Occipital lobe (tissue), 2 donors: ENCODE measurements around the gene CERS6. TPM values are rescaled to one million over a fixed set of nuclear protein-coding genes. Genes with fewer than 3 reads are reported as not detected.

Source experiments
- DNase-seq: peaks from one replicate; lab custom pipeline; 2025; lab: John Stamatoyannopoulos, UW
- total RNA-seq: library from RNA; depleted of rRNA; stranded (reverse); fragments of >200 nt; gene quantifications from one replicate; pipeline ENCODE4 v1.2.3, GENCODE V29; 2014

The CERS6 gene
- total RNA-seq, 1 donor from 2014 or later, result 146 TPM

DNA sequence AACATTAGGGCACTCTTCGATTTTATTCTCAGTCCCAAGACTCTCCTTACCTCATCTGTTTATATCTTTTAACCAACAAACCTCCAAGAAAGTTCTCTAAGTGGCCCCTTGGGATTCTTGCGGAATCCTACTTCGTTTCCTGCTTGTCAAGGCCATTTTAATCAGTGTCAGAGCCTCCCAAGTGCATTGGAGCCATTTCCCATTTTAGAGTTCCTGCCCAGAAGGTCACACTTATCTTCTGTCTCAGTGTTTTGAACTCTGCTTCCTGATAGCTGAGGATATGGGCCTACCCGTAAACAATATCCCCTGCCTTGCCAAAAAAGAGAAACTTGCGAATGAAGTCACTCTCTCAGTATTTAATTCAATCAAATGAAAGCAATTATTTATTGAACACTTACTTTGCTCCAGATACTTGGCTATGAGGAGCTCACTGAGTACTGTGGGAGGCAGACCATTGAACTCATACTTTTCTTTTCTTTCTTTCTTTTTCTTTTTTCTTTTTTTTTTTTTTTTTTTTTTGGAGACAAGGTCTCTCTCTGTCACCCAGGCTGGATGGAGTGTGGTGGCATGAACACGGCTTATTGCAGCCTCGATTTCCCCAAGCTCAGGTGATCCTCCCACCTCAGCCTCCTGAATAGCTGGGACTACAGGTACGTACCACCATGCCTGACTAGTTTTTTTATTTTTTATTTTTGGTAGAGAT lies 340.7 kb downstream of the CERS6 start:
- DNase-seq, result no peak

DNA sequence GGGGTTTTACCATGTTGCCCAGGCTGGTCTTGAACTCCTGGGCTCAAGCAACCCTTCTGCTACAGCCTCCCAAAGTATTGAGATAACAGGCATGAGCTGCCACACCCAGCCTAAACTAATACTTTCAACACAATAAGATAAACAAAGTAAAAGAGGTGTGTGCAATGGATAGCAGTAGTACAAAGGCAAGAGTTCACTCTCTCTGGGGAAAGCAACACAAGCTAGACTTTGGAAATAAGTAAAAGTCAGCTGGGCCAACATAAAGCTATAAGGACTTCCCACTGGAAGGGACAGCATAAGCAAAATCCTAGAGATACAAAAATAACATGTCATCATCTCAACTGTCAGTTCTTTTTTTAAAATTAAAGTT lies 341.2 kb downstream of the CERS6 start:
- DNase-seq, result no peak

DNA sequence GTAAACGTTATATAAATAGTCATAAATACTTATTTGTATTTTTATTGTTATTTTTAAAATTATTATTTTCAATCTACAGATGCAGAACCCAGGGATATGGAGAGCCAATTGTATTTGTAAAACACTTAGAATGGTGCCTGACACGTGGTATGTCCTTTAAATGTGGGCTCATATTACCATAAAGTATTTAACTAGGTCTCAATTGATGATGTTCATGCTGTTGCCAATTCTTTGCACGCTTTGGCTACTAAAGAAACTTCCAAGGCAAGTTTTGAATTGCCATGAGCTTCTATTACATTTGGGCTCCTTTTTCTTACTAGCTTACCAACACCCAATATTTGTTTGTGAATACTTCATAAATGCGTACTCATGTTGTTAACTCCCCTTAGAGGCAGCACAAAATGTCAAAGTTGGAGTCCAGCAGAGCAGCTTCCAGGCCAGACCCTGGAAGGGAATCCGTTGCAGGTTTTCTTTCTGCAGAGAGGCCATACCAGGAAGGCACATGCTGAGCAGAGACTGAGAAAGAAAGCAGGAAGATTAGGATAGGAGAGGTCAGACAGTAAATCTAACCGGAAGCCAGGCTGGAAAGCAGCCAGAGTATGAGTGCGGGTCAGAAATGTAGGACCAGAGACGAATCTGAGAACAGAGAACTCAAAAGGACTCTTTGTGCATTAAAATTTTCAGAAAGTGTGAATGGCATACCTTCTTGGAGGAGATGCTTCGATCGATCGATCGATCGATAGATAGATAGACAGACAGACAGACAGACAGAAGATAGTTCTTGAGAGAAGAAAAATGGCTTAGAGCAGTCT lies 342.2 kb downstream of the CERS6 start:
- no peak for DNase-seq

DNA sequence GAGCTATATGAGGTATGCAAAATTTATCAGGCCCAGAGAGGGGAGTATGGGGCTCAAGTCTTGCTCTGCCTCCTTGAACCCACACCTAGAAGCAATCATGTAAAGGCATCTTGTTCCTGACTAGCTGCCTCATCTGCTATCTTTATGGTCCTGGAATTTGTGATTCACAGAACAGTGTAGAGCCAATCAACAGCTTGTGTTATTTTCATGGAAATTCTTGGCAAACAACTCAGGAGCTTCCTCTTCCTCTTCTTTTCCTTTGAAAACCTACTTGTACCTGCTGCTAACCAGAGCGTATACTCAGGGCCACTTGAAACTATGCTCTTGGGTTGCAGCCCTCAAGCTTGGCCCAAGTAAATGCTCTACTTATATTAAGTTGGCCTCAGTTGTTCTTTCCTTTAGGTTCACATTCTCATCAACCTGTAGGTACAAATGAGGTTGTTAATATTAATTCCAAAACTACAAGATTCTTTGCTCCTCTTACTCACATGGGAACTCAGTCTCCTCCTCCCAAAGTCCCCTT lies 342.9 kb downstream of the CERS6 start:
- DNase-seq, result no peak

DNA sequence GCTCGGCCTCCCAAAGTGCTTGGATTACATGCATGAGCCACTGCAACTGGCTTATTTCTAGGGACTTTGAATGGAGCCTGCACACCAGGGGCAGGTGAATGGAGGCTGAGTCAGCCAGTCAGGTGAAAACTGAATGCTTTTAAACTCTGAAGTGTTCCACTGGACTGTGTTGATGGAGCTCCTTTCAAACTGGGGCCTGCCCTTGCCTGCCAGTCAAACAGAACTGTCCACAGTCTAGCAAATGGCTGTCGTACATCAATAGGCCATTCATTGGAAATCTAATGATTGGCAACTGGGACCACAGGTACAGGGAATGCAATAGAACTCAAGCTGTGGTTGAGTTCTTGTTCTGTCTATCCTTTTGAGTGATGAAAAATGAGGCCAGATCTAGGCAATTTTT lies 345.4 kb downstream of the CERS6 start:
- DNase-seq, result no peak

DNA sequence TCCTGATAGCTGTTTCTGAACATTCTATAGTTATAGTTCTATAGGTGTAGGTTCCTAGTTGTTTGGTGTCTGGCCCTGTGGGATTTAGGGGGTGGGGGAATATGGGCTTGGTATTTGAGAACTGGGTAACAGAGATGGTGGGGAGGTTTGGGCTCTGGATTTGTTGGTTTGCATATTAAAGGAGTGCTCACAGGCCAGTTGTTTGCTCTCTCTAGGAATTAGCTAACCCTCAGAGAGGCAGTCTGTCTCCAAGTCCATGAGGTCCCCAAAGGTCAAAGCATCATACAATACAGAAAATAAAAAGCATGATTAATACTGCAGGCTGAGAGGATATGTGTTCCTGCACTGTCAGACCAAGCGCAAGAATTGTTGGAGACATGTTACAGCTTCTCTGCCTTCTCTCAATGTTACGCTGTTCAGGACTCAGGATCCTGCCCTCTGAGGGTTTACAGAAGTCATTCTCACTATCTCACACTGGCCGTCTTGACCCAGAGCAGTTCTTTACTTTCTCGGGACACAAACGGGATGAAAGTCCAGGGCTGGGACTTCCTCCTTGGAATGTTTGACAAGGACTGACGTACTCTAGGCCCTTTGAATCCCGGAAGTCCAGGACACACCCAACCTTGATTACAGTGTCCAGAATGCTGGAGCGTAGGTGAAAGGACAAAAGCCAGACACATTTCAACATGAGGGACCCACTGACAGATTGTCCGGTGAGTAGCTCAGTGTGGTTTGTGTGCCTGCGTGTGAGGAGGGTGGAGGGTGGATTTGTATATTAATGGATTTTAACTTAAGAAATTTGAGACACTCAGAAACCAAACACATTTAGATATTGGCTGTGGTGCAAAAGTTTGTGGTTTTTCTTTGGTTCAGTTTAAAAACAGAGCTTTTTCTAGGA lies 346.1 kb downstream of the CERS6 start, which contains the start of gene NOSTRIN:
NOSTRIN (plus strand) TSS at position 677 of the 898 bp plus-strand sequence; CDS start at position 687, 10 bp downstream.
- no peak for DNase-seq

DNA sequence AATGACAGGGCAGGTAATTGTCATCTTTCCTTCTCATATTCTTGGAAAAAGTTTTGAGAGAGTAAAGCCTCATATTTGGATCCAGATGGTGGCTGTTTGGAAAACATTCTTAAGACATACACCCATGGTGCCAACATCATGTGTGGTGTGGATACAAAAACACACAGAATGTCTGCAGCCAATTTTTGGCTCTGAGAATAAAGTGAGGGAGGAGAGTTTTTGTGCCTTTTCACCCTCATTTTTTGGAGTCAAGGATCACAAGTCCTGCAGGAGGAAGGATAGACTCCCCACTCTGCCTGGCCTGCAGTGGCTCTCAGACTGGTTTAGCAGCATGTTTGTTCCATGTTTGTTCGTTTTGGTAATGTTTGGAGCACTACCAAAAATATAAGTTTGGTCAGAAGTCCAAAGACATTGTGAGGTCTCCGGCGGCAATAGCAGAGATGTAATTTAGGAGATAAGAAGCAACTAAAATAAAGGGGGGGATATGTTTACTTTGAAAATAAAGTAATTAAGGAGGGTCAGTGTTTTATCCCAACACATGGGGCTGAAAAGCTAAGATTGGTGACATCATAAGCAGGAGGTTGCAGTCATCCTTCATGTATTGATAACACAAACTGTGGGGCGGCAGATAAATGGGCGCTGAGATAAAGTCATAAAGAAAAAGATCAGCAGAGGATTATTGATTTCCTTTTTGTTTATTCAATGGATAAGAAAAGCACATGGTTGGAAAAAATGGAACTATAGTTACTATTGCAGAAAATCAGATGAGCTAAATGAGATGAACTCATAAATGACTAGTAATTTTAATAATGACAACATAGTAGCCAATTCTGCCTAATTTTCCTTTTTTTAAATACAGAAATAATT lies 347.0 kb downstream of the CERS6 start:
- no peak for DNase-seq

DNA sequence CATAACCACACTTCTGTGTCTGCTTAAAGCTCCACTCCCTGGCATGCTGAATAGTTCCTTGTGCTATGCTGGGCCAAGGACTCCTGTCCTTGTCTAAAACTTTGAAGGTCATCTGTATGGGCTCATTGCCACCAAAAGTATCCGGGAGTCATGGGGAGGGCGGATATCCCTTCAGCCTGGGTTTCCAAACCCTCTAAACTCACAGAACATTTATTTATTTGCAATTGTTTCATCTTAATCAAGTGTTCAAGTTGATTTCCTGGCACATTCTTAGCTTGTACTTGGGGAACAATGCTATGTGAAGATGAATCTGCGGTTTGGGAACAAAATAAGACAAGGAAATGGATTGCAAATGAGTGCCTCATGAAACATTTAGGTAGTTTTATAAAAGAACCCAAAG lies 348.1 kb downstream of the CERS6 start:
- DNase-seq, result no peak

DNA sequence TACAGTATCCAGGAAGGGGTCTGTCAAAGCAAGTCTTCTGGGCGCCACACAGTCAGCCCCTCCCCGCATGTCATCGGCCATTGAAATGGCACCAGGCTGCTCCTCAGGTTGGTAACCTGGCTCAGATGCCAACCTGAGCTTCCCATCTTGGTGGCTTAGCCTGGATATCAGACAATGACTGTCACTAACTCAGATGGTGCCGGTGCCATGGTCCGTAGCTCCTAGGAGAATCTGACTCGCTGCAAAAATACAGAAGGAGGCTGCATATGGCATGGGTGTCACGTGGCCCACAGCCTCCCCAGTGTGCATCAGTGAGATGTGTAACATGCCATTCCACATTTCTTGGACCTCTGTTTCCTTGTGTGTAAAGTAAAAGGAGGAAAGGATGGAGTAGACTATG lies 349.5 kb downstream of the CERS6 start:
- DNase-seq, result no peak

DNA sequence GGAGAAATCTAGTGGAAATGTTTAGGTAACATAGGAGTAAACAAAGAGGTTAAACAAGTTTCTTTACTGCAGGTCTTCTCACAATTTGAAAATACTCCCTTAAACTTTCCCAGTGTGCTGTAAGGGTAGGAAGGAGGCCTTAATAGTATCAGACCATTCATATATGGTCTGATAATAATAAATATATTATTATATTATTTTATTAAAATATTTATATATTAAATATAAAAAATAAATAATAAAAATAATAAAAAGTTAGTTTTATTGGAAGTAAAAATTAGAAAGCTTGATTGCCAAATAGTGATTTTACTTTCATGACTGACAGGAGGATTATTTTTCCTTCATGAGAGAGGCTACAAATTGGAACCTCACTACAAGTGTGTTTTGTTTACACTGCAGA lies 353.5 kb downstream of the CERS6 start:
- DNase-seq, result no peak

DNA sequence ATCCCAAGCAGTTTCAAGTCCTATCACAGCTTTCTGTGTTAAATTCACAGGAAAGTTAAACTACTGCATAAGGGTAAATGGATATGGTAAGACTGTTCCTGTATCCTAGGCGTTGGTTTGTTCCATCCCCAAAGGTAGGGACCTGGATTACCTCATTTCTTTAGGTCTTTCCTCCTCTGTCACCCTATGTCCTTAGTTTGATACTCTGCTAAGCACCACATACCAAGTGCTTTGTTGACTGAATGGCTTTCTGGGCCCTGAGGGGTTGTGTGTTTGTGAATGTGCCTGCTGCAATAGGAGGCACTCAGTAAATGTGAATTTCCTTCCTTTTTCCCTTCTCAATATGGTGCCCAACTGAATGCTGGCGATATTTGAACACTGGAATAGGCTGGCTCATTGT lies 354.2 kb downstream of the CERS6 start:
- DNase-seq, result no peak

DNA sequence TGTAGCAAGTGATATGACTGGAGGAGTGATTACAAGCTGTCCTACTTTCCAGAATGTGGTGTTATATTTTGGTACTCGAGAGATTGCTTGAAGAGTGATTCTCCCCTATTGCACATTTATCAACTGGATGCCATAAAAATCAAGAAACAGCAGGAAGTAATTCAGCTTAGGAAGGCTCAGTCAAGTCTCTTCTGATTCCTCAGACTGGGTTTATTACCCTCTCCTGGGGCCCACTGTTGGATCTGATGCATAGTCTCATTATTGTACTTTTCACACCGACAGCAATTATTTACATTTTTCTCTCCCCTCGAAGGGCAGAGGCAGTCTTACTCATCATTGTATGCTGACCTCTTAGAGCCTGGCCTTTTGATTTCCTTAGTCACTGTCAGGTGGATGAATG lies 355.6 kb downstream of the CERS6 start:
- DNase-seq, result no peak

DNA sequence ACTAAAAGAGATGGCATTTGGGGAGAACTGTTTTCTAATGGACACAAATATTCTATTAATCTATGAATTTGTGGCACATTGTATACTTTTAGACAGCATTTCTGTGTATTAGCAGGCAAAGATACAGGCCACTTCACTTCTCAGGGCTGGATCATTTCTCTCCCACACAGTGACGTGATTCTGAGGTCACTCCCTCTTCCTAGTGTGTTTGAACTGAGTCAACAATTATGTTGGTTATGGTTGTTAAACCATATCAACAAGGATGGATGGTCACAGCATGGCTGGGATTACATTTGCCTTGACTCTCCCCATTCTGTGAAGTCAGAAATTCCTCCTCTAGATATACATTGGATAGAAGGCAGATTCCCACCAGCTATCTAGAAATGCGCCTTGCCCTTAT lies 358.0 kb downstream of the CERS6 start:
- DNase-seq, result no peak

DNA sequence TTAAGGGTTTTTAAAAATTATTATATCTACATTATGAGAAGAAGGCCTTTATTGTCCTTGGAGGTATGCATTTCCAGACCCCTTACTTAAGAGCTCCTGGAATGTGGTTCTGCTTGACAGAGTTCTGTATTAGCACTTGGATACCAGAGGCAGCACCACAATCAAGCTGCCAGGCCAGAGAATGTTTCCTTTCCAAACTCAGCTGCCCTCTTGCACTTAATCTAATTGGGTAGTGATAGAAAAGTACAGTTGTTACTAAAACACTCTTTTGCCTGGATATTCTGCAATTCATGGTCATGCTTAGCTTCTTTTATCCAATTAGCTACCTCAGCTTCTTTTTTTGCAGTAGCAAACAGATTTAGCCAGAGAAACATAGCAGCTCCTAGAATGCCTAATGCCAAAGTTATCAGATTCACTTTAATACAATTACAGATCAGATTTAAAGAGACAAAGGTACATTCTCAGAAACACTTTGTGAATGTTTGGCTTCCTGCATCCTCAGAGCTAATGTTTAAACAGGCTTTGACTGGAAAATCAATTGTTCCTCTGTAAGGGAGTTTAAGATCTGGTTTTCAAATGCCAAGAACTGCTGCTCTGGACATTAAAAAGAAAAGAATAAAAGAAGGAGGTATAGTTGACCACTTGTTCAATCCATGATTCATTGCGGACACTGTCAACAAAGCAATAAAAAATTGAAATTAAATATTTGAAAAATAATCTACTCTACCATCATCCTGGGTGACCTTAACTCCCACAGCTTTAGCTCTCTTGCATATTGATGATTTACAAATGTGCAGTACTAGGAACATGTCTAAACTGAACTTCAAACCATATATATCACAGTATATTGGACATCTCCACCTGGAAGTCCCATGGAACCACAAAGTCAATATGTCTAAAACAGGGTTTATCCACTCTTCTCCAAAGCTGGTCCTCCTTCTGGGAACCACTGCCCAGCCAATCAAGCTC lies 359.2 kb downstream of the CERS6 start:
- no peak for DNase-seq

DNA sequence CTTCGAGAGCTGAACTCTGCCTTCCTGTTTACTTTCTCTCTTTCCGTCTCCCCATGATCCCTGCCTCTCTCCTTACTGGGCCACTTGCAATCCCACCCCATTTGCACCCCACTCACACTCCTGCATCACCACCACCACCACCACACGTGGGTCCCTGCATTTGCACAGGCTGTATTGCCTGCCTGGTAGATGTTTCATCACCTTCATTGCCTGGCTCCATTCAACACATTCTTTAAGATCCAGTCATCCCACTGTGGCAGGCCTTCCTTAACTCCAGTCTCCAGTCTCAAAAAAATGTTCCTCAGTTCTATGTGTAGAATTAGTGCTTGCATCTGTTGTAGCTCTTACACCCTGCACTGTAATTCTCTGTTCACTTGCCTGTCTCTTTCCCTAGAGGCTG lies 360.3 kb downstream of the CERS6 start:
- DNase-seq, result no peak

DNA sequence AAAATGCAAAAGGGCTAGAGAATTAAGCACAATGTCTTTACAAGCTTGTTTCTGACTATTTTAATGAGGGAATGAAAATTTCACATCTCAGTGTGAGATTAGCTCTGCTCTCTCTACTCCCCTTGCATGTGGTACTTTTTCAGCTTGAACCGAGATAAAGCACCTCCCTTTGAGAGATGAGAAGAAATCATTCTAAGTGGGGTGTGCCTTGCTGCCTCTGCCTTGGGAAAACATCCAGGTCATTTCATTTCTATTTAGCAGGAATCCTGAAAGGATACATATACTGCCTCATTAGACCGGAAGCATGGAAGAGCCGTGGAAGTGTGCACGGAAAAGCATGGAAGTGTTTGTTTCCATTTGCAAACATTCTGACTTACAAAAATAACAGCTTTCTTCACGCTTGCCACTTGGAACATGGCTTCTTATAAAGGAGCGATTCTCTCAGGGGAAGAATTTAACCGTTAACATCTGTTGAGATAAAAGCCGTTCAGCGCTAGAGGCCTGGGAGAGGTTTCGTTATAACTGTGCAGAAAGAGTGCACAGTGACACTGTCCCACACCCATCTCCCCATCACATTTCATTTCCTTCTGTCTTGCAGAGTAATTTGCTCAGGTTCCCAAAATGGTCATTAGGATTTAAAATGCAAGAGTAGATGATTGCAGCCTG lies 363.1 kb downstream of the CERS6 start:
- no peak for DNase-seq

DNA sequence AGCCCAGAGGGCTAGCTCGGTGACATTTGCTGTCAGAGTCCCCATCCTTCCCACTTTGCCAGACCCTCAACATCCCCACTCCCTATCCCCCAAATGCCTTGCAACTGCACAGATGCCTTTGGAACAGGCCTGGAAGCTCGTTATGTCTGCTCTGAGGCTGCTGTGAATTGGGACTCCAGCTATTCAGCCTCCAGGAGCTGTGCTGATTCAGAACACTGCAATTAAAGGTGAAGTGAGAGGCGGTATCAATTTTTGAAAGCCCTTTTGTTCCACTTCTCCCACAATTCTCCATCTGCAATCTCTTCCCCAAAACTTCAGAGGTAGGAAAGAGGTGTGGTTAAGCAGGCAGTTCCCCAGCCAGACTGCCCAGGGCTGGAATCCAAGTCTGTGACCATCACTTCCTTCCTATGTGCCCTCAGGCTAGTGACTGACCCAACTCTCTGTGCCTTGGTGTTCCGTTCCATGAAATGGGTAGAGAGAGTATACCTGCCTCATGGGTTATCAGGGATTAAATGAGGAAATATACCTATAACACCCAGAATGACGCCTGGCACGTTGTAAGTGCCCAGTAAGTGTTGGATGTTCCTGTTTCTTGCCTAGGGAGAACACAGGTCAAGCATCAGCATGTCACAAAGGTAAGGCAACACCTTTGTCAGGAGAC lies 363.9 kb downstream of the CERS6 start:
- DNase-seq, result no peak

DNA sequence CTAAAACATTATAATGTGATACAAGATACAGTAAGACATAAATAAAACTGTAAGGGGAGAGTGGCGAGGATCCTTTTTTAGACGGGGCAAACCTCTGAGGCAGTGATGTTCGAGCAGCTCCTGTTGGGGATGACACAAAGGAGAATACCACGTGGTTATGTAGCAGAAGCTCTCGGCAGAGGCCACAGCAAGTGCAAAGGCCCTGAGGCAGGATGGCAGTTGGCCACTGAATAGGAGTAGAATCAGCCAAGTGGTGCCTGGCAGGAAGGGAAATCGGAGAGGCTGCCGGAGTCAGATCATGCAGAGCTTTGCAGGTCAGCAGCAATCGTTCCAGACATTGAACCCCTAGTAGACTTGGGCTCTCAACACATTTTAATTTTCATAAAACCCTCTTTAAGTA lies 365.5 kb downstream of the CERS6 start:
- DNase-seq, result no peak
